Tibial nerve (tissue), 4 donors: ENCODE data around the gene MDFIC2.

Experiments used
- EP300 ChIP-seq, 2 donors: sonication (generic); formaldehyde crosslinking; IDR thresholded peaks; one replicate each; pipeline ENCODE4 v1.6.1; 2017; ENCODE audit warnings: antibody characterized with exemption in 2 of 2, mild to moderate bottlenecking in 1 of 2
- POLR2A ChIP-seq, 2 donors: fragments of 450-650 bp; IDR thresholded peaks; one replicate each; pipeline ENCODE4 v1.6.1; 2017; ENCODE audit warnings: antibody characterized with exemption in 2 of 2, mild to moderate bottlenecking in 2 of 2, moderate library complexity in 2 of 2
- TF ChIP-seq, protein P1 (sequence below), 5 experiments: fragments of 200-600 bp in 3 of 5; fragments of 450-650 bp in 2 of 5; sonication (generic) in 3 of 5; IDR thresholded peaks; one replicate each; pipeline ENCODE4 v1.5.1; 2016 to 2019; ENCODE audit warnings: antibody characterized with exemption in 5 of 5, mild to moderate bottlenecking in 3 of 5, moderate library complexity in 2 of 5

DNA sequence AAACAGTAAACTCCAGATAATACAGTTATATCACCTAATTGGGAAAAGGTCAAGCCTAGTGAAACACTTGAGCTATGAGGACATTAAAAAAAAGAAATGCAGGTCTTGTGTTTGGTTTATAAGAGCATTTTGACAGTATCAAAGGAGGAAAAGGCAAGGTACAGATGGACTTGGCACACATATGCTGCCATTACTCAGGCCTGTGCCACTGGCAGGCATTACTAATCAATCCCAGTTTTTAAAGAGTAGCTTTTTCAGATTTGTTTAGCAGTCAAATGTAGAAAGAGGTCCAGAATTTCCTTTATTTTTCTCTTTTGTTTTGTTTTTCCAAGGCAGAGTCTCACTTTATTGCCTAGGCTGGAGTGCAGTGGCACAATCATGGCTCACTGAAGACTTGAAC is 38.9 kb downstream of the MDFIC2 start:
- TF ChIP-seq EP300 (IDR thresholded peaks at IDR 0.05) (no peak), POLR2A (IDR thresholded peaks at IDR 0.05) (no peak)
- TF ChIP-seq, protein P1, sequence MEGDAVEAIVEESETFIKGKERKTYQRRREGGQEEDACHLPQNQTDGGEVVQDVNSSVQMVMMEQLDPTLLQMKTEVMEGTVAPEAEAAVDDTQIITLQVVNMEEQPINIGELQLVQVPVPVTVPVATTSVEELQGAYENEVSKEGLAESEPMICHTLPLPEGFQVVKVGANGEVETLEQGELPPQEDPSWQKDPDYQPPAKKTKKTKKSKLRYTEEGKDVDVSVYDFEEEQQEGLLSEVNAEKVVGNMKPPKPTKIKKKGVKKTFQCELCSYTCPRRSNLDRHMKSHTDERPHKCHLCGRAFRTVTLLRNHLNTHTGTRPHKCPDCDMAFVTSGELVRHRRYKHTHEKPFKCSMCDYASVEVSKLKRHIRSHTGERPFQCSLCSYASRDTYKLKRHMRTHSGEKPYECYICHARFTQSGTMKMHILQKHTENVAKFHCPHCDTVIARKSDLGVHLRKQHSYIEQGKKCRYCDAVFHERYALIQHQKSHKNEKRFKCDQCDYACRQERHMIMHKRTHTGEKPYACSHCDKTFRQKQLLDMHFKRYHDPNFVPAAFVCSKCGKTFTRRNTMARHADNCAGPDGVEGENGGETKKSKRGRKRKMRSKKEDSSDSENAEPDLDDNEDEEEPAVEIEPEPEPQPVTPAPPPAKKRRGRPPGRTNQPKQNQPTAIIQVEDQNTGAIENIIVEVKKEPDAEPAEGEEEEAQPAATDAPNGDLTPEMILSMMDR (IDR thresholded peaks at IDR 0.05), result no peak
